ENCODE measurements around the gene RNF138.

- no peak for TF ChIP-seq CTCF (conservative IDR thresholded peaks at IDR 0.05; ENCODE audit: low read depth in 2 of 2)
- no peak for TF ChIP-seq EZH2 (IDR thresholded peaks at IDR 0.05; ENCODE audit: low read depth, unreplicated experiment)
- no peak for TF ChIP-seq CREB1 (CRISPR knock-in tag; IDR thresholded peaks at IDR 0.05; ENCODE audit: low read depth)
- TF ChIP-seq REST (IDR thresholded peaks at IDR 0.05; ENCODE audit: unreplicated experiment), result no peak
- TF ChIP-seq POLR2AphosphoS5 (IDR thresholded peaks at IDR 0.05; ENCODE audit: low read depth), result no peak
- TF ChIP-seq EZH2phosphoT487 (IDR thresholded peaks at IDR 0.05; ENCODE audit: unreplicated experiment), result no peak
- no peak for TF ChIP-seq JUNB (IDR thresholded peaks at IDR 0.05; ENCODE audit: unreplicated experiment)
- TF ChIP-seq STAT1 (IDR thresholded peaks at IDR 0.05; ENCODE audit: unreplicated experiment), result no peak
- TF ChIP-seq ZNF114 (CRISPR knock-in tag; IDR thresholded peaks at IDR 0.05), result no peak
- no peak for TF ChIP-seq ETS1 (IDR thresholded peaks at IDR 0.05)
Observed at GRCh38 chr18:32048507-32049091, 43.1 kb upstream of the RNF138 start.

Data from GM23338 (cell line).